ENCODE results near the gene NAMPT. TPM values are rescaled to one million over a fixed set of nuclear protein-coding genes. Genes with fewer than 3 reads are reported as not detected.

NAMPT gene
- total and polyA plus RNA-seq, 8 donors: 24.5 to 127 (median 59.1) TPM

- DNase-seq: no peak
- no peaks in the 10 kb centered on the region for H3K9me3 ChIP-seq
- H3K4me1 ChIP-seq: no peaks in the 10 kb centered on the region
- no peak overlapping the region for H3K4me3 ChIP-seq
- ATAC-seq: no peak
- no peaks in the 10 kb centered on the region for H3K36me3 ChIP-seq
- 45 to 58% methylated on average over 1 of the region's 1 CpG for WGBS, 2 donors
- FAIRE-seq: no peak
- H3K27me3 ChIP-seq: no peaks in the 10 kb centered on the region
- intact Hi-C loops (cut with DNase I): no loop called here
- no peak overlapping the region for H3K27ac ChIP-seq
- TF ChIP-seq, protein P1, sequence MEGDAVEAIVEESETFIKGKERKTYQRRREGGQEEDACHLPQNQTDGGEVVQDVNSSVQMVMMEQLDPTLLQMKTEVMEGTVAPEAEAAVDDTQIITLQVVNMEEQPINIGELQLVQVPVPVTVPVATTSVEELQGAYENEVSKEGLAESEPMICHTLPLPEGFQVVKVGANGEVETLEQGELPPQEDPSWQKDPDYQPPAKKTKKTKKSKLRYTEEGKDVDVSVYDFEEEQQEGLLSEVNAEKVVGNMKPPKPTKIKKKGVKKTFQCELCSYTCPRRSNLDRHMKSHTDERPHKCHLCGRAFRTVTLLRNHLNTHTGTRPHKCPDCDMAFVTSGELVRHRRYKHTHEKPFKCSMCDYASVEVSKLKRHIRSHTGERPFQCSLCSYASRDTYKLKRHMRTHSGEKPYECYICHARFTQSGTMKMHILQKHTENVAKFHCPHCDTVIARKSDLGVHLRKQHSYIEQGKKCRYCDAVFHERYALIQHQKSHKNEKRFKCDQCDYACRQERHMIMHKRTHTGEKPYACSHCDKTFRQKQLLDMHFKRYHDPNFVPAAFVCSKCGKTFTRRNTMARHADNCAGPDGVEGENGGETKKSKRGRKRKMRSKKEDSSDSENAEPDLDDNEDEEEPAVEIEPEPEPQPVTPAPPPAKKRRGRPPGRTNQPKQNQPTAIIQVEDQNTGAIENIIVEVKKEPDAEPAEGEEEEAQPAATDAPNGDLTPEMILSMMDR (IDR thresholded peaks at IDR 0.05): no peak
Observed at GRCh38 chr7:106203473-106203872, 81.3 kb downstream of the NAMPT start.

GRCh38 chr7:106201164-106201563, 83.6 kb downstream of the NAMPT start:
- H3K4me1 ChIP-seq: no peaks in the 10 kb centered on the region
- no peaks in the 10 kb centered on the region for H3K9me3 ChIP-seq
- no peaks in the 10 kb centered on the region for H3K36me3 ChIP-seq
- H3K4me3 ChIP-seq: no peak overlapping the region
- intact Hi-C loops (cut with DNase I): no loop called here
- DNase-seq: no peak
- WGBS, 2 donors: 57 to 59% methylated on average over 3 of the region's 3 CpGs
- ATAC-seq: no peak
- no peak overlapping the region for H3K27ac ChIP-seq
- no peak for FAIRE-seq
- TF ChIP-seq, protein P1 (IDR thresholded peaks at IDR 0.05): no peak
- no peaks in the 10 kb centered on the region for H3K27me3 ChIP-seq

GRCh38 chr7:106199813-106200364, 84.9 kb downstream of the NAMPT start:
- DNase-seq (no peak), ATAC-seq (no peak), FAIRE-seq (no peak)
- H3K27ac ChIP-seq: no peak overlapping the region
- intact Hi-C loops (cut with DNase I): no loop called here
- TF ChIP-seq, protein P1 (IDR thresholded peaks at IDR 0.05): no peak
- no peaks in the 10 kb centered on the region for H3K9me3 ChIP-seq
- H3K36me3 ChIP-seq: no peaks in the 10 kb centered on the region
- H3K4me3 ChIP-seq: no peak overlapping the region
- H3K27me3 ChIP-seq: no peaks in the 10 kb centered on the region
- H3K4me1 ChIP-seq: no peaks in the 10 kb centered on the region
- WGBS, 2 donors: 58 to 69% methylated on average over 6 of the region's 6 CpGs

- intact Hi-C loops (cut with DNase I): no loop called here
Observed at GRCh38 chr7:106199024-106199423, 85.8 kb downstream of the NAMPT start.

More at GRCh38 chr7:106199024-106199423, 85.8 kb downstream of the NAMPT start:
- Histone ChIP-seq H3K4me3 (no peak overlapping the region), H3K27me3 (no peaks in the 10 kb centered on the region), H3K4me1 (no peaks in the 10 kb centered on the region), H3K9me3 (no peaks in the 10 kb centered on the region), H3K27ac (no peak overlapping the region), H3K36me3 (no peaks in the 10 kb centered on the region)
- 88 to 90% methylated on average over 1 of the region's 1 CpG for WGBS, 2 donors
- no peak for FAIRE-seq
- DNase-seq: no peak
- TF ChIP-seq, protein P1 (IDR thresholded peaks at IDR 0.05): no peak
- ATAC-seq: no peak

Other genes with a start within 250 kb of the NAMPT start
- gene SYPL1, start 172.7 kb downstream of the NAMPT start, total RNA-seq: 10 to 100 TPM; 23.4 to 44.7 (median 33.5) TPM
- gene SYPL1, start 172.7 kb downstream of the NAMPT start, polyA plus RNA-seq: 10 to 100 TPM; 16.4 to 38.6 TPM

Measured in pancreas (tissue), 10 donors.